ENCODE measurements around the gene DYNC1LI2.

Gene DYNC1LI2

GRCh38 chr16:66728117-66728787 lies 23.2 kb downstream of the DYNC1LI2 start:
- H3K4me3 ChIP-seq (ENCODE audit: low read length): no peak overlapping the region
- peak; percentile 58 for DNase-seq (ENCODE audit: low read depth)
- TF ChIP-seq CTCF (IDR thresholded peaks at IDR 0.05; ENCODE audit: insufficient read depth, low read depth, low read length, missing control alignments): peak; percentile 51

GRCh38 chr16:66720766-66721165 lies 30.6 kb downstream of the DYNC1LI2 start:
- no peak for DNase-seq (ENCODE audit: low read depth)
- no peak overlapping the region for H3K4me3 ChIP-seq (ENCODE audit: low read length)
- TF ChIP-seq CTCF (IDR thresholded peaks at IDR 0.05; ENCODE audit: insufficient read depth, low read depth, low read length, missing control alignments): no peak

- no peak for DNase-seq (ENCODE audit: low read depth)
- TF ChIP-seq CTCF (IDR thresholded peaks at IDR 0.05; ENCODE audit: insufficient read depth, low read depth, low read length, missing control alignments): no peak
- H3K4me3 ChIP-seq (ENCODE audit: low read length): no peak overlapping the region
These were observed 32.2 kb downstream of the DYNC1LI2 start for GRCh38 chr16:66719246-66719645.

DNA sequence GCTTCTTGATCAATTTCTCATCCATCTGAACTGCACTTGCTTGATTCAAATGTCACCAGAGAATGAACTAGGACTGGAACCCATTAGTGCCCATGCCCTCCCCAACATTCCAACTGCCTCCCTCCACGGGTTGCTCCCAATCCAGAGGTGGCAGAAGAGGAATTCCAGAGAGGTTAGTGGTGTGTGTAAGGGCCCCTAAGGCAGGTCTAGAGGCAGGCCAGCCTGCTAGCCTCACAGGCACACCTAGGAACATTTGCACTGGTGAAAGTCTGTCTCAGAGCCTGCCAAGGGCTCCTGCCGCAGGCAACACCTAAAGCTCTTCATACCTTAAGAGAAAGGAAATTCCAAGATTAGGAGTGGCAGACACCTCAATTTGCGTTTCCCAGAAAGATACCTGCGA lies 33.6 kb downstream of the DYNC1LI2 start:
- no peak for TF ChIP-seq CTCF (IDR thresholded peaks at IDR 0.05; ENCODE audit: insufficient read depth, low read depth, low read length, missing control alignments)
- peak; percentile 46 for DNase-seq (ENCODE audit: low read depth)
- no peak overlapping the region for H3K4me3 ChIP-seq (ENCODE audit: low read length)

- DNase-seq (ENCODE audit: low read depth): peak; percentile 34
- peak; percentile 34 for TF ChIP-seq CTCF (IDR thresholded peaks at IDR 0.05; ENCODE audit: insufficient read depth, low read depth, low read length, missing control alignments)
- no peak overlapping the region for H3K4me3 ChIP-seq (ENCODE audit: low read length)
These were observed 34.2 kb downstream of the DYNC1LI2 start for GRCh38 chr16:66717112-66717675.

- no peak for TF ChIP-seq CTCF (IDR thresholded peaks at IDR 0.05; ENCODE audit: insufficient read depth, low read depth, low read length, missing control alignments)
- DNase-seq (ENCODE audit: low read depth): peak; percentile 65
- H3K4me3 ChIP-seq (ENCODE audit: low read length): no peak overlapping the region
These were observed 36.6 kb downstream of the DYNC1LI2 start for GRCh38 chr16:66714654-66715307.

Measured in epithelial cell of esophagus (primary cell).